CD4-positive, alpha-beta memory T cell (primary cell): ENCODE results near the gene SLC9A4. TPM values are rescaled to one million over a fixed set of nuclear protein-coding genes. Genes with fewer than 3 reads are reported as not detected.
A peak's percentile ranks its signal among the peaks of the same experiment; 100 is the strongest.

ENCODE experiments used
- CTCF ChIA-PET: fragments of 350-600 bp; sonication (Branson Sonifier 250); formaldehyde crosslinking; loops from one replicate; lab custom pipeline; 2021; ENCODE audit warnings: inconsistent platforms; ENCODE audit not compliant: partially characterized antibody; lab: Charles Lee
- POLR2A ChIA-PET: fragments of 350-600 bp; sonication (Branson Sonifier 250); formaldehyde crosslinking; loops from one replicate; lab custom pipeline; 2021; ENCODE audit not compliant: partially characterized antibody; lab: Charles Lee
- DNase-seq, 5 donors: peaks; one replicate each; pipeline versions ENCODE4 v3.0.0 to v3.0.0-alpha.2; 2020 to 2022; ENCODE audit warnings: mixed read lengths in 1 of 5
- H3K27ac ChIP-seq: one replicate; pipeline ENCODE4 v1.7.0; 2013; ENCODE audit warnings: low read depth, low read length
- H3K27me3 ChIP-seq: 2 replicates; pipeline ENCODE4 v1.7.0; 2013; ENCODE audit warnings: mild to moderate bottlenecking, low read length, moderate library complexity; ENCODE audit not compliant: insufficient read depth
- H3K36me3 ChIP-seq: 2 replicates; pipeline ENCODE4 v1.7.0; 2013; ENCODE audit warnings: mild to moderate bottlenecking, low read length, moderate library complexity; ENCODE audit not compliant: insufficient read depth
- H3K4me1 ChIP-seq: 2 replicates; pipeline ENCODE4 v1.7.0; 2013; ENCODE audit warnings: mild to moderate bottlenecking, low read length, moderate library complexity; ENCODE audit not compliant: insufficient read depth
- H3K4me3 ChIP-seq, 2 donors: one replicate each; pipeline ENCODE4 v1.7.0; 2013; ENCODE audit warnings: low read length in 2 of 2, mild to moderate bottlenecking in 1 of 2
- H3K9me3 ChIP-seq, 2 donors: one replicate each; pipeline ENCODE4 v1.7.0; 2013; ENCODE audit warnings: low read length in 2 of 2, control low read depth in 1 of 2; ENCODE audit not compliant: control insufficient read depth in 1 of 2
- H3K27ac Mint-ChIP-seq, 7 donors: one replicate each; pipeline ENCODE4 v1.8.0; 2020 to 2021; ENCODE audit warnings: mixed read lengths in 7 of 7, mild to moderate bottlenecking in 6 of 7, inconsistent platforms in 3 of 7, moderate library complexity in 3 of 7
- H3K27me3 Mint-ChIP-seq, 2 donors: one replicate each; pipeline ENCODE4 v1.8.0; 2020 to 2021; ENCODE audit warnings: mixed read lengths in 2 of 2
- H3K36me3 Mint-ChIP-seq, 2 donors: one replicate each; pipeline ENCODE4 v1.8.0; 2020 to 2021; ENCODE audit warnings: mixed read lengths in 2 of 2, inconsistent platforms in 1 of 2, mild to moderate bottlenecking in 1 of 2
- H3K4me1 Mint-ChIP-seq, 4 donors: one replicate each; pipeline ENCODE4 v1.8.0; 2020 to 2021; ENCODE audit warnings: mixed read lengths in 4 of 4, mild to moderate bottlenecking in 1 of 4
- H3K4me3 Mint-ChIP-seq, 8 donors: one replicate each; pipeline ENCODE4 v1.8.0; 2020 to 2021; ENCODE audit warnings: mixed read lengths in 8 of 8, mild to moderate bottlenecking in 7 of 8, moderate library complexity in 6 of 8, inconsistent platforms in 3 of 8
- H3K9me3 Mint-ChIP-seq, 8 donors: one replicate each; pipeline ENCODE4 v1.8.0; 2020 to 2021; ENCODE audit warnings: mixed read lengths in 8 of 8, mild to moderate bottlenecking in 5 of 8, inconsistent platforms in 3 of 8, moderate library complexity in 1 of 8
- intact Hi-C: fragments of 100-400 bp; cut with micrococcal nuclease; formaldehyde crosslinking; loops from one replicate; pipeline ENCODE4 v1.15.1; 2023
- polyA plus RNA-seq, 2 donors: library from polyadenylated mRNA; unstranded; fragments of 300-500 nt; fragmentation: Illumina TruSeq; gene quantifications; one replicate each; pipeline ENCODE4 v1.2.3, GENCODE V29; 2021
- total RNA-seq, 2 experiments: library from RNA; stranded (reverse); gene quantifications; one replicate each; pipeline ENCODE4 v1.2.3, GENCODE V29; 2021

SLC9A4 gene
- total and polyA plus RNA-seq, 4 experiments from 2014 or later: 0.08 TPM; not detected in 3

DNA sequence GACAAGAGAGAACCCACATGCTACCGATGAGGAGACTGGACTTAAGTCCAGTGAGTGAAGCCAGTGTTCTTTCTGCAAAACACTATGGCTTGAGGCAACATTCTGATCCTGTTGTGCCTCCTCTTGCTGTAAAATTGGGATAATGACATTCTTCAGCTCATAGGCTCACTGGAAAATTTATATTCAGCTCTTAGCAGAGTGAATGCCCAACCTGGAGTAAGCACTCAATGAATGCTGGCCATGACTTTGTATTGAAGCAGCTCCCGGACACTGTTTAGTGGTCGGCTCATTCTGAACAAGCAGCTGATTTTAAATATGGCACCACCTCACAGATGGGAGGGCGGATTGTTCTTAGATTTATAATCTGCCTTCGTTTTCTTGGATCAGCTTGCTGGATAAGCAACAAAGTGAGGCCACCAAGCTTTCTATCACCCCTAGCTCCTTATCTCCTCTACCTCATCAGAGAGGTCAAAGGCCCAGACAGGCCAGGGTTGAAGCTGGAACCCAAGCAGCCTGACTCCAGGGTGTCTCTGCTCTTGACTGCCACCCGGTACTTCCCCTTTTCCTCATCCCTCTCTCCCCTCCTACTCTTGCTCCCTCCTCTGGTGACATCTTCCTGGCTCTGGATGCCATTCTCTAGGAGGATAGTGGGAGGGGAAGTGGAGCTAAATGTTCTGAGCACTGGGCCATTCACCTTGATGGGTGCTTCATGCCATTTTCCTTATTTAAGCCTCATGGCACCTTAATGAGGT, 11.5 kb downstream of the SLC9A4 start:
- Mint-ChIP-seq H3K36me3 (no peaks in the 10 kb centered on the region), H3K4me3 (no peak overlapping the region), H3K4me1 (peaks cover 3 to 7% (median 6%) of the 10 kb centered on the region in 4 donors), H3K27me3 (peaks cover 14 to 19% of the 10 kb centered on the region in 2 donors), H3K27ac (no peak overlapping the region), H3K9me3 (no peaks in the 10 kb centered on the region)
- ChIA-PET CTCF (interaction anchor here (2.9 kb wide), 1 partner anchor 11 kb away, joined by 15 read pairs; the partner anchor contains the start of gene SLC9A4), POLR2A (no interaction called here)
- no peaks in the 10 kb centered on the region for H3K9me3 ChIP-seq
- no peaks in the 10 kb centered on the region for H3K4me1 ChIP-seq
- no peak overlapping the region for H3K4me3 ChIP-seq
- no peak for DNase-seq
- H3K27me3 ChIP-seq: peaks cover 6% of the 10 kb centered on the region
- H3K36me3 ChIP-seq: no peaks in the 10 kb centered on the region
- intact Hi-C loops: no loop called here
- H3K27ac ChIP-seq: no peak overlapping the region

- peaks cover 6 to 12% (median 10%) of the 10 kb centered on the region in 4 donors for H3K4me1 Mint-ChIP-seq
- POLR2A ChIA-PET: no interaction called here
- H3K4me3 Mint-ChIP-seq: no peak overlapping the region
Observed at GRCh38 chr2:102485147-102485785, 12.2 kb downstream of the SLC9A4 start.

DNA sequence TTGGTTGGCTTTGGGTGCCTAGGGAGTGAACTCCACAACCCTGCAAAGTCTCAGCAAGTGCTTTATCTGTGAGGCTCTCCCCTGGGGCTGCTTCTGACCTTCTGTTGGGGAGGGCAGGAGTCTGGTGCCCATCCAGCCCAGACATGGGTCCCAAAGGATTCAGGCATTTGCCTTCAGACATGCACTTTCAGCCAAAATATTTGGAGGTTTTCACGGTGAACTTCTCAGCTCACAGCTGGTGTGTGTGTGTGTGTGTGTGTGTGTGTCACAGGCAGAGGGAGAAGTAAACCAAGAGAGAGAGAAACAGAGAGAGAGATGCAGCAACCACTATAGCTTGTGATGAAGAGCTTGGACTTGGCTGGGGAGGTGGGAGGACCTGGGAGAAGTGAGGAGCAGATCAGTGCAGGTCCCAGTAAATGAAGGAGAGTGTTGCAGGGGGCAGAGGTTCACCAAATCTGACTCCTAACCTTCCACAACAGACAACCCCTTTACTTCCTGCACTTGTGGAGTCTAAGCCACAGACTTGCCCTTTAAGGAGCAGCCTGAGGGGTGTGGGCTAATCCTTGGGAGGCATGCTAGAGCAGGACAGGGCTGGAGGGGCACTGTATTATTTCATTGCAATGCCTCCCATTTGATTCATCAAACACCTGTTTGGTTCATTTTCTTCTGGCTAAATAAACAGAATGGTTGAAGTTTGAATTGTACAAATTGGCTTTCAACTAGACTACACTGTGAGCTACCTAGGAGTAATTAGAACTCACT, 14.1 kb downstream of the SLC9A4 start:
- intact Hi-C loops: no loop called here
- ChIA-PET POLR2A (interaction anchor here (0.7 kb wide), 1 partner anchor 139 kb away, joined by 3 read pairs; no protein-coding TSS in a partner anchor), CTCF (interaction anchor here (1.0 to 4.3 kb wide), 2 partner anchors 15 to 26 kb away, joined by 3 to 20 read pairs; partner anchors contain the start of gene SLC9A4)
- Mint-ChIP-seq H3K27me3 (peaks cover 12 to 16% of the 10 kb centered on the region in 2 donors), H3K4me1 (peaks cover 6 to 12% (median 10%) of the 10 kb centered on the region in 4 donors), H3K27ac (no peak overlapping the region), H3K4me3 (no peak overlapping the region), H3K9me3 (peaks cover 0 to 5% (median under 1%) of the 10 kb centered on the region in 8 donors), H3K36me3 (no peaks in the 10 kb centered on the region)
- Histone ChIP-seq H3K4me3 (no peak overlapping the region), H3K27ac (no peak overlapping the region), H3K36me3 (no peaks in the 10 kb centered on the region), H3K9me3 (no peaks in the 10 kb centered on the region), H3K4me1 (no peaks in the 10 kb centered on the region), H3K27me3 (peaks cover 6% of the 10 kb centered on the region)
- no peak for DNase-seq

More at GRCh38 chr2:102485147-102485785, 12.2 kb downstream of the SLC9A4 start:
- H3K27me3 ChIP-seq: peaks cover 6% of the 10 kb centered on the region
- no peaks in the 10 kb centered on the region for H3K9me3 ChIP-seq
- Mint-ChIP-seq H3K27me3 (peaks cover 12 to 19% of the 10 kb centered on the region in 2 donors), H3K27ac (no peak overlapping the region), H3K36me3 (no peaks in the 10 kb centered on the region), H3K9me3 (no peaks in the 10 kb centered on the region)
- H3K27ac ChIP-seq: no peak overlapping the region
- DNase-seq: no peak
- H3K36me3 ChIP-seq: no peaks in the 10 kb centered on the region
- intact Hi-C loops: no loop called here
- no peak overlapping the region for H3K4me3 ChIP-seq
- CTCF ChIA-PET: interaction anchor here (2.9 kb wide), 1 partner anchor 12 kb away, joined by 15 read pairs; the partner anchor contains the start of gene SLC9A4
- H3K4me1 ChIP-seq: no peaks in the 10 kb centered on the region

DNA sequence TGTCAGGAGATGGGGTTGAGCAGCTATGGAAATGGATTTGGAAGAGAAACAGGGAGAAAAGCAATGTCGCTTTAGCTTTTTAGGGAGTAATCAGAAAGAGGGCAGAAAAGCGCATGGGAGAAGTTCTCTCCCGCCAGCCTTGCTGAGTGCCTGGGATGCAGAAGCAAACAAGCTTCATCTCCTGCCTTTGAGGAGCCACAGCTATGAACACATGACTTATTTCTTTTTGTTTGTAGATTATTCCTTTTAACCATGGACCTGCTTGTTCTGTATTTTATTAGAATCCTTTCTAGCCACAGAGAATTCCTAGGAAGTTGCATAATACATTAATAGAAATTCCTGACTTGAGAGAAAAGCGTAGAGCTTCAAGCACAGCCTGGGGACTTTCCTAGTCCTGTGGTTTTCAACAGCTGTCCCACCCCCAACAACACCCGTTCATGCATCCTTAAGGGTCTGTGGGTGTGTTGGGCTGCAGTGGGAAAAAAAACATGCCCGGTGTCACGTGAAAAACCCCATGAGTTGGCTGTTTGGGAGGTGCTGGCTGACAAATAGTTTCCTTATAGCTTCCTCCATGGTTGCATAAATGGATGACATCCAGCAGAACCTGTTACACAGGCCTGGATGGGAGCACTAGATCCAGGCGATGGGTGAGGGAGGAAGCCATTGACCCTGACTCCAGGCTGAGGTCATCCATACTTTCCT, 14.9 kb downstream of the SLC9A4 start:
- Histone ChIP-seq H3K27ac (no peak overlapping the region), H3K27me3 (peaks cover 6% of the 10 kb centered on the region), H3K9me3 (no peaks in the 10 kb centered on the region), H3K4me3 (no peak overlapping the region), H3K4me1 (no peaks in the 10 kb centered on the region), H3K36me3 (no peaks in the 10 kb centered on the region)
- Mint-ChIP-seq H3K4me1 (peaks cover 6 to 12% (median 10%) of the 10 kb centered on the region in 4 donors), H3K27ac (no peak overlapping the region), H3K4me3 (no peak overlapping the region), H3K27me3 (peaks cover 13 to 16% of the 10 kb centered on the region in 2 donors), H3K36me3 (no peaks in the 10 kb centered on the region), H3K9me3 (peaks cover 0 to 5% (median under 1%) of the 10 kb centered on the region in 8 donors)
- no peak for DNase-seq
- intact Hi-C loops: no loop called here
- ChIA-PET CTCF (interaction anchor here (1.0 to 4.3 kb wide), 2 partner anchors 15 to 25 kb away, joined by 3 to 20 read pairs; partner anchors contain the start of gene SLC9A4), POLR2A (interaction anchor here (0.7 kb wide), 1 partner anchor 140 kb away, joined by 3 read pairs; no protein-coding TSS in a partner anchor)

GRCh38 chr2:102489646-102490045, 16.6 kb downstream of the SLC9A4 start:
- peaks cover 16 to 19% of the 10 kb centered on the region in 2 donors for H3K27me3 Mint-ChIP-seq
- ChIA-PET CTCF (interaction anchor here (4.3 kb wide), 1 partner anchor 17 kb away, joined by 20 read pairs; the partner anchor contains the start of gene SLC9A4), POLR2A (no interaction called here)
- H3K4me1 Mint-ChIP-seq: peaks cover 6 to 12% (median 10%) of the 10 kb centered on the region in 4 donors
- DNase-seq: peak in 1 of 5 donors; percentile 6
- Histone ChIP-seq H3K27ac (no peak overlapping the region), H3K4me1 (no peaks in the 10 kb centered on the region), H3K27me3 (peaks cover 6% of the 10 kb centered on the region), H3K36me3 (no peaks in the 10 kb centered on the region), H3K4me3 (no peak overlapping the region), H3K9me3 (no peaks in the 10 kb centered on the region)
- peak overlapping the region in 1 of 7 donors; percentile 0 for H3K27ac Mint-ChIP-seq
- intact Hi-C loops: no loop called here
- H3K9me3 Mint-ChIP-seq: peaks cover 0 to 6% (median 3%) of the 10 kb centered on the region in 8 donors
- no peaks in the 10 kb centered on the region for H3K36me3 Mint-ChIP-seq
- peak overlapping the region in 2 of 8 donors; percentile 13 to 37 for H3K4me3 Mint-ChIP-seq

GRCh38 chr2:102492006-102492405, 19.0 kb downstream of the SLC9A4 start:
- Mint-ChIP-seq H3K27ac (no peak overlapping the region), H3K4me1 (peaks cover 6 to 12% (median 10%) of the 10 kb centered on the region in 4 donors), H3K36me3 (no peaks in the 10 kb centered on the region), H3K27me3 (peaks cover 6 to 12% of the 10 kb centered on the region in 2 donors), H3K9me3 (peaks cover 0 to 7% (median 5%) of the 10 kb centered on the region in 8 donors), H3K4me3 (no peak overlapping the region)
- H3K27ac ChIP-seq: no peak overlapping the region
- no peaks in the 10 kb centered on the region for H3K36me3 ChIP-seq
- H3K4me3 ChIP-seq: no peak overlapping the region
- no peak for DNase-seq
- peaks cover 6% of the 10 kb centered on the region for H3K27me3 ChIP-seq
- CTCF ChIA-PET: no interaction called here
- no peaks in the 10 kb centered on the region for H3K9me3 ChIP-seq
- POLR2A ChIA-PET: no interaction called here
- intact Hi-C loops: no loop called here
- H3K4me1 ChIP-seq: no peaks in the 10 kb centered on the region
